SU-DHL-6 (cell line): ENCODE data around the gene CRACR2A.

Source experiments
- H2AFZ ChIP-seq: fragments of 200-600 bp; sonication (generic); 2 replicates; pipeline ENCODE4 v1.6.1; 2014; ENCODE audit warnings: low read depth, mild to moderate bottlenecking, moderate library complexity, mixed read lengths, antibody characterized with exemption, low read length; ENCODE audit not compliant: severe bottlenecking
- H3F3A ChIP-seq: fragments of 200-600 bp; shearing (Covaris generic); 2 replicates; pipeline ENCODE4 v1.6.0; 2016; ENCODE audit warnings: antibody characterized with exemption, mild to moderate bottlenecking; ENCODE audit not compliant: insufficient read depth
- H3K27ac ChIP-seq: fragments of 200-600 bp; sonication (generic); 2 replicates; pipeline ENCODE4 v1.5.1; 2016; ENCODE audit warnings: low read depth, mild to moderate bottlenecking, low read length, moderate library complexity, mixed read lengths
- H3K27me3 ChIP-seq: fragments of 200-600 bp; sonication (generic), shearing (Covaris generic); 2 replicates; pipeline ENCODE4 v1.6.0; 2014; ENCODE audit warnings: mild to moderate bottlenecking, low read length
- H3K36me3 ChIP-seq: fragments of 200-600 bp; sonication (generic); 2 replicates; pipeline ENCODE4 v1.6.1; 2014; ENCODE audit warnings: mild to moderate bottlenecking, low read length, mixed read lengths
- H3K4me2 ChIP-seq: fragments of 300-600, 200-600 bp; shearing (Covaris generic), sonication (generic); 2 replicates; pipeline ENCODE4 v1.6.0; 2014; ENCODE audit warnings: low read length, low read depth, mild to moderate bottlenecking; ENCODE audit not compliant: poor library complexity, severe bottlenecking
- H3K4me3 ChIP-seq: fragments of 200-600 bp; sonication (generic); 2 replicates; pipeline ENCODE4 v1.5.1; 2014; ENCODE audit warnings: antibody characterized with exemption, low read length, mild to moderate bottlenecking, mixed read lengths; ENCODE audit not compliant: insufficient read depth, poor library complexity, severe bottlenecking
- H3K79me2 ChIP-seq: fragments of 200-600 bp; sonication (generic); 2 replicates; pipeline ENCODE4 v1.6.1; 2014; ENCODE audit warnings: mild to moderate bottlenecking, low read length, moderate library complexity; ENCODE audit not compliant: insufficient read depth
- H3K9ac ChIP-seq: fragments of 200-600 bp; sonication (generic); 2 replicates; pipeline ENCODE4 v1.7.0; 2014; ENCODE audit warnings: mild to moderate bottlenecking, low read length
- H3K9me2 ChIP-seq: fragments of 200-600 bp; sonication (generic); replicated peaks from 2 replicates; pipeline ENCODE4 v1.6.1; 2014; ENCODE audit warnings: low read length; ENCODE audit not compliant: insufficient read depth
- H3K9me3 ChIP-seq: fragments of 200-600 bp; sonication (generic); 2 replicates; pipeline ENCODE4 v1.6.1; 2014; ENCODE audit warnings: low read length, mixed read lengths; ENCODE audit not compliant: insufficient read depth
- H4K20me1 ChIP-seq: fragments of 200-600 bp; sonication (generic); 2 replicates; pipeline ENCODE4 v1.6.1; 2014; ENCODE audit warnings: low read depth, mild to moderate bottlenecking, antibody characterized with exemption, low read length, moderate library complexity, mixed read lengths
- EZH2phosphoT487 ChIP-seq: fragments of 200-600 bp; sonication (generic), shearing (Covaris generic); conservative IDR thresholded peaks from 2 replicates; pipeline ENCODE4 v1.6.1; 2018; ENCODE audit warnings: mild to moderate bottlenecking, antibody characterized with exemption, low read length, moderate library complexity, mixed read lengths
- TF ChIP-seq, protein P1 (sequence below): fragments of 200-600 bp; sonication (generic); IDR thresholded peaks from one replicate; pipeline ENCODE4 v1.5.1; 2017; ENCODE audit warnings: antibody characterized with exemption, mild to moderate bottlenecking, low read length, moderate library complexity; ENCODE audit not compliant: insufficient read depth, poor library complexity, severe bottlenecking

CRACR2A gene

DNA sequence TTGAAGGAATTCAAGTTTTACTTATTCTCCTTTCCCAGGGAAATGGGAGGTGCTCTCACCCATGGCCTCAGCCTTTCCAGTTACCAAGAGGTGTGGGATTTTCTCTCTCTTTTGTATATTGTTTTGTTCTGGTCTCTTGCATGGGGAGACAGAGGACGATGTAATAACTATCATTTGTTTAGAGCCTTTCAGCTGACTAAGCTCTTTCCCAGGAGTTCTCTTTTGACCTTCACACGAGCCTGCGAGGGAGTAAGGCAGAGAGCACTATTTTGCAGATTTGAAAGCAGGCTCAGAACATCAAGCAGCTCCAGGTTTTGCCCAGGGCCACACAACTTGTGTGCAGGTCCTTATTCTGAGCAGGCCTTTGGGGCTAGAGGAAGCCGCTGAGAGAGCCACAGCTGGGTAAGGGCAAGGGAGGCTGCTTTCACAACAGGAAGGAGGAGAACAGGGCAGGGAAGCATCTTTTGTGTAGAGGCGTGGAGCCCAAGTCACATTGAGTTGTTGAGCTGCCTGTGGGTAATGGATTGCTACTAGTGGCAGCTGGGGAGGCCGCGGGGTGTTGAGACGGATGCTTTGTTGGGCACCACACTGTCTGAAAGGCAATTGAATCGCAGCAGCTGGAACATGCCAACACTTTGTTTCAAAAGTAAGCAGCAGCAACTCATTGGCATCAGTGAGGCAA is 145.7 kb downstream of the CRACR2A start:
- no peak overlapping the region for H2AFZ ChIP-seq
- H3K4me3 ChIP-seq = no peak overlapping the region
- no peaks in the 10 kb centered on the region for H3K9me2 ChIP-seq
- H4K20me1 ChIP-seq = no peaks in the 10 kb centered on the region
- H3K9me3 ChIP-seq = no peaks in the 10 kb centered on the region
- no peak overlapping the region for H3K9ac ChIP-seq
- no peaks in the 10 kb centered on the region for H3K79me2 ChIP-seq
- H3K4me2 ChIP-seq = no peak overlapping the region
- no peak overlapping the region for H3K27ac ChIP-seq
- TF ChIP-seq EZH2phosphoT487 = no peak
- TF ChIP-seq, protein P1, sequence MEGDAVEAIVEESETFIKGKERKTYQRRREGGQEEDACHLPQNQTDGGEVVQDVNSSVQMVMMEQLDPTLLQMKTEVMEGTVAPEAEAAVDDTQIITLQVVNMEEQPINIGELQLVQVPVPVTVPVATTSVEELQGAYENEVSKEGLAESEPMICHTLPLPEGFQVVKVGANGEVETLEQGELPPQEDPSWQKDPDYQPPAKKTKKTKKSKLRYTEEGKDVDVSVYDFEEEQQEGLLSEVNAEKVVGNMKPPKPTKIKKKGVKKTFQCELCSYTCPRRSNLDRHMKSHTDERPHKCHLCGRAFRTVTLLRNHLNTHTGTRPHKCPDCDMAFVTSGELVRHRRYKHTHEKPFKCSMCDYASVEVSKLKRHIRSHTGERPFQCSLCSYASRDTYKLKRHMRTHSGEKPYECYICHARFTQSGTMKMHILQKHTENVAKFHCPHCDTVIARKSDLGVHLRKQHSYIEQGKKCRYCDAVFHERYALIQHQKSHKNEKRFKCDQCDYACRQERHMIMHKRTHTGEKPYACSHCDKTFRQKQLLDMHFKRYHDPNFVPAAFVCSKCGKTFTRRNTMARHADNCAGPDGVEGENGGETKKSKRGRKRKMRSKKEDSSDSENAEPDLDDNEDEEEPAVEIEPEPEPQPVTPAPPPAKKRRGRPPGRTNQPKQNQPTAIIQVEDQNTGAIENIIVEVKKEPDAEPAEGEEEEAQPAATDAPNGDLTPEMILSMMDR = no peak
- no peaks in the 10 kb centered on the region for H3F3A ChIP-seq
- no peaks in the 10 kb centered on the region for H3K36me3 ChIP-seq
- no peaks in the 10 kb centered on the region for H3K27me3 ChIP-seq

DNA sequence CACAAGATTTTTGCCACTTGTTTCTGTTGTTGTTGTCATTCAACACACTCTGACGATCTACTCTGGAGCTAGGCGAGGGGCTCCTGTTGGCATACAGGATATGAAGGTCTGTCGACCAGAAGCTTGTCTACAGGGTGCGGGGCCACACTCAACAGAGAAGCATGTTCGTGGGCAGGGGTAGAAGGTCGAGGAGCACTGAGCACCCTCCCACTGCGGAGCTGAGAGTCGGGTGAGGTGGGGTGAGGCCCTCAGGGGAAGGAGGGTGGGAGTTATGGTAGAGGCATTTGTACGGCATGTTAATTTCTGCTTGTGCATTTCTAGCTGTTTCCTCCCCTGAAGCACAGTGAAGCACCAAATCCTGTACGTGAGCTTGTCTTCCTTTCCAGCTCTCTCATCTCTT is 146.8 kb downstream of the CRACR2A start:
- Histone ChIP-seq H3K9ac (no peak overlapping the region), H3K79me2 (no peaks in the 10 kb centered on the region), H3K27me3 (no peaks in the 10 kb centered on the region), H3K4me2 (no peak overlapping the region), H3K36me3 (no peaks in the 10 kb centered on the region), H4K20me1 (no peaks in the 10 kb centered on the region), H3F3A (no peaks in the 10 kb centered on the region), H3K9me2 (no peaks in the 10 kb centered on the region), H3K9me3 (no peaks in the 10 kb centered on the region), H3K4me3 (no peak overlapping the region), H2AFZ (no peak overlapping the region), H3K27ac (no peak overlapping the region)
- TF ChIP-seq, protein P1 = no peak
- TF ChIP-seq EZH2phosphoT487 = no peak

DNA sequence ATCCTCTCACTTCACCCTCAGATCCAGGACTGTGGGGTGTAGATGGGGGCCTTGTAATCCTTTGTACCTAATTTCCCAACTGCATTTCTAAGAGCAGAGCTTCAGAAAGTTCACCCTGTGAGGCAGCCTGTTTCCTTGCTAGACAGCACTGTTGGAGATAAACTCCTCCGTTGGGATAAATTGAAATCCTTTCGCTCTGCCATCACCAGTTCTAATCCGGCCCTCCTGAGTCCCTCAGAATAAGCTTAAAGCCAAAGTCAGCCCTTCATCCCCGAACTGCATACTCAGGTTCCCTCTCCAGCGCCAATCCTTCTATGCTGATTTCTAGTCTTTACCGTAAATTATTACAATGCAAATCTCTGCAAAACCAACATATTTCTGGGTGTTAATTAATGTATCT is 147.2 kb downstream of the CRACR2A start:
- no peak overlapping the region for H2AFZ ChIP-seq
- H3K9me2 ChIP-seq = no peaks in the 10 kb centered on the region
- H4K20me1 ChIP-seq = no peaks in the 10 kb centered on the region
- H3K4me3 ChIP-seq = no peak overlapping the region
- no peaks in the 10 kb centered on the region for H3K27me3 ChIP-seq
- H3K36me3 ChIP-seq = no peaks in the 10 kb centered on the region
- no peak overlapping the region for H3K27ac ChIP-seq
- H3F3A ChIP-seq = no peaks in the 10 kb centered on the region
- TF ChIP-seq EZH2phosphoT487 = no peak
- TF ChIP-seq, protein P1 = no peak
- no peaks in the 10 kb centered on the region for H3K9me3 ChIP-seq
- H3K4me2 ChIP-seq = no peak overlapping the region
- no peaks in the 10 kb centered on the region for H3K79me2 ChIP-seq
- H3K9ac ChIP-seq = no peak overlapping the region
